Smooth muscle cell (in vitro differentiated cells): Measurements from ENCODE around the gene CPNE5. TPM values are rescaled to one million over a fixed set of nuclear protein-coding genes. Genes with fewer than 3 reads are reported as not detected.

Source experiments
- DNase-seq: peaks from one replicate; lab custom pipeline; 2025; ENCODE audit not compliant: unreplicated experiment; lab: John Stamatoyannopoulos, UW
- H2AFZ ChIP-seq: fragments of 200-600 bp; sonication (generic); 2 replicates; pipeline ENCODE4 v1.6.0; 2016; ENCODE audit warnings: antibody characterized with exemption, low read depth, mild to moderate bottlenecking
- H3F3A ChIP-seq: fragments of 200-600 bp; sonication (generic); 2 replicates; pipeline ENCODE4 v1.6.0; 2017; ENCODE audit warnings: antibody characterized with exemption, low read depth
- H3K27ac ChIP-seq: fragments of 200-600 bp; sonication (generic); 2 replicates; pipeline ENCODE4 v1.5.1; 2016; ENCODE audit warnings: low read depth, mild to moderate bottlenecking
- H3K27me3 ChIP-seq: fragments of 200-600 bp; sonication (generic); 2 replicates; pipeline ENCODE4 v1.6.1; 2016; ENCODE audit warnings: low read depth, mild to moderate bottlenecking
- H3K36me3 ChIP-seq: fragments of 200-600 bp; sonication (generic); 2 replicates; pipeline ENCODE4 v1.5.1; 2016; ENCODE audit warnings: low read depth
- H3K4me1 ChIP-seq: fragments of 200-600 bp; sonication (generic); 2 replicates; pipeline ENCODE4 v1.5.1; 2016; ENCODE audit warnings: low read depth
- H3K4me2 ChIP-seq: fragments of 200-600 bp; sonication (generic); 2 replicates; pipeline ENCODE4 v1.6.0; 2016; ENCODE audit warnings: mild to moderate bottlenecking
- H3K4me3 ChIP-seq: fragments of 200-600 bp; sonication (generic); 2 replicates; pipeline ENCODE4 v1.5.1; 2016; ENCODE audit warnings: mild to moderate bottlenecking
- H3K79me2 ChIP-seq: fragments of 200-600 bp; sonication (generic); 2 replicates; pipeline ENCODE4 v1.6.0; 2016; ENCODE audit warnings: low read depth, mild to moderate bottlenecking
- H3K9ac ChIP-seq: fragments of 200-600 bp; sonication (generic); 2 replicates; pipeline ENCODE4 v1.6.0; 2016; ENCODE audit warnings: low read depth
- H3K9me3 ChIP-seq: fragments of 200-600 bp; sonication (generic); replicated peaks from 2 replicates; pipeline ENCODE4 v1.5.1; 2016; ENCODE audit warnings: low read depth
- H4K20me1 ChIP-seq: fragments of 200-600 bp; sonication (generic); 2 replicates; pipeline ENCODE4 v1.6.0; 2016; ENCODE audit warnings: low read depth
- CTCF ChIP-seq: fragments of 200-600 bp; sonication (generic); IDR thresholded peaks from 2 replicates; pipeline ENCODE4 v1.5.1; 2017; ENCODE audit warnings: borderline replicate concordance, mild to moderate bottlenecking, antibody characterized with exemption; ENCODE audit not compliant: insufficient read depth, poor library complexity, severe bottlenecking
- WGBS: methylation state at CpG from one replicate; pipeline ENCODE4 v1.1.7; 2016; ENCODE audit warnings: low lambda C conversion rate; 5-methylcytosine and 5-hydroxymethylcytosine counted together
- polyA plus RNA-seq: library from polyadenylated mRNA; unstranded; fragments of >200 nt; fragmentation: Nextera tagmentation; extraction: Ambion mirVana; gene quantifications from 2 replicates; pipeline ENCODE4 v1.2.1, GENCODE V29; 2016
- total RNA-seq: library from RNA; depleted of rRNA; stranded (reverse); fragments of >200 nt; gene quantifications from 2 replicates; pipeline ENCODE4 v1.2.3, GENCODE V29; 2014

CPNE5 gene
- total and polyA plus RNA-seq, 2 experiments from 2014 or later = 1.0 TPM; not detected in 1

- no peak overlapping the region for H3K27ac ChIP-seq
- no peaks in the 10 kb centered on the region for H3K79me2 ChIP-seq
- H3K9ac ChIP-seq = no peak overlapping the region
- no peaks in the 10 kb centered on the region for H3K27me3 ChIP-seq
- DNase-seq = no peak
- 99% methylated on average over 5 of the region's 5 CpGs for WGBS
- H3K4me2 ChIP-seq = no peak overlapping the region
- H2AFZ ChIP-seq = no peak overlapping the region
- no peaks in the 10 kb centered on the region for H3K36me3 ChIP-seq
- H3F3A ChIP-seq = no peaks in the 10 kb centered on the region
- no peaks in the 10 kb centered on the region for H4K20me1 ChIP-seq
- TF ChIP-seq CTCF = no peak
- H3K4me3 ChIP-seq = no peak overlapping the region
- H3K9me3 ChIP-seq = no peaks in the 10 kb centered on the region
- H3K4me1 ChIP-seq = no peaks in the 10 kb centered on the region
Measured at GRCh38 chr6:36749829-36750489, 89.3 kb downstream of the CPNE5 start.

- H3K36me3 ChIP-seq = no peaks in the 10 kb centered on the region
- no peak for TF ChIP-seq CTCF
- no peak overlapping the region for H3K4me3 ChIP-seq
- no peaks in the 10 kb centered on the region for H3K9me3 ChIP-seq
- no peaks in the 10 kb centered on the region for H3K79me2 ChIP-seq
- H3K9ac ChIP-seq = no peak overlapping the region
- no peak for DNase-seq
- H3K27me3 ChIP-seq = no peaks in the 10 kb centered on the region
- no peaks in the 10 kb centered on the region for H3K4me1 ChIP-seq
- H4K20me1 ChIP-seq = no peaks in the 10 kb centered on the region
- H2AFZ ChIP-seq = no peak overlapping the region
- H3F3A ChIP-seq = no peaks in the 10 kb centered on the region
- H3K27ac ChIP-seq = no peak overlapping the region
- H3K4me2 ChIP-seq = no peak overlapping the region
- WGBS = 86% methylated on average over 14 of the region's 14 CpGs
Measured at GRCh38 chr6:36746251-36746650, 93.0 kb downstream of the CPNE5 start.

GRCh38 chr6:36745836-36746235, 93.4 kb downstream of the CPNE5 start:
- DNase-seq = no peak
- no peak for TF ChIP-seq CTCF
- no peak overlapping the region for H3K9ac ChIP-seq
- no peaks in the 10 kb centered on the region for H4K20me1 ChIP-seq
- no peak overlapping the region for H3K4me2 ChIP-seq
- H2AFZ ChIP-seq = no peak overlapping the region
- no peaks in the 10 kb centered on the region for H3K9me3 ChIP-seq
- 79% methylated on average over 8 of the region's 8 CpGs for WGBS
- H3K36me3 ChIP-seq = no peaks in the 10 kb centered on the region
- no peak overlapping the region for H3K27ac ChIP-seq
- H3K4me1 ChIP-seq = no peaks in the 10 kb centered on the region
- no peaks in the 10 kb centered on the region for H3K79me2 ChIP-seq
- no peaks in the 10 kb centered on the region for H3K27me3 ChIP-seq
- no peak overlapping the region for H3K4me3 ChIP-seq
- no peaks in the 10 kb centered on the region for H3F3A ChIP-seq

GRCh38 chr6:36745283-36745682, 94.0 kb downstream of the CPNE5 start:
- no peak for DNase-seq
- Histone ChIP-seq H3K27me3 (no peaks in the 10 kb centered on the region), H3K9ac (no peak overlapping the region), H4K20me1 (no peaks in the 10 kb centered on the region), H3F3A (no peaks in the 10 kb centered on the region), H3K9me3 (no peaks in the 10 kb centered on the region), H3K4me1 (no peaks in the 10 kb centered on the region), H3K79me2 (no peaks in the 10 kb centered on the region), H3K27ac (no peak overlapping the region), H3K4me2 (no peak overlapping the region), H2AFZ (no peak overlapping the region), H3K36me3 (no peaks in the 10 kb centered on the region), H3K4me3 (no peak overlapping the region)
- TF ChIP-seq CTCF = no peak
- 95% methylated on average over 12 of the region's 12 CpGs for WGBS
